NOMO-1 treated with DMSO at 0.1 percent for 48 hours (cell line): Measurements from ENCODE around the gene FGD3.
"Not testable (repeated sequence)": the region's sequence is repeated elsewhere in the genome, so short reads cannot be mapped to it uniquely, and the experiment has no call there.

Experiments
- DNase-seq: peaks from one replicate; lab custom pipeline; 2025; ENCODE audit not compliant: unreplicated experiment; lab: John Stamatoyannopoulos, UW

Gene FGD3

DNA sequence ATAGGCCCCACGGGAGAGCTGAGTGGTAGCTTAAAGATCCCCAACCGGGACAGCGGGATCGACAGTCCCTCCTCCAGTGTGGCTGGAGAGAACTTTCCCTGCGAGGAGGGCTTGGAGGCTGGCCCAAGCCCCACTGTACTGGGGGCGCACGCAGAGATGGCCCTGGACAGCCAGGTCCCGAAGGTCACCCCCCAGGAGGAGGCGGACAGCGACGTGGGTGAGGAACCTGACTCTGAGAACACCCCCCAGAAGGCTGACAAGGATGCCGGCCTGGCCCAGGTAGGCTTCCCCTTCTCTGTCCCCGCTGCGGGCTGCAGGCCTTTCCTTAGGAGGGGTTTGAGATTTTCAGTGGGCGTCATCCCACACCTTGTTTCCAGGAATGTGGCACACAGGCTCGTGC is 29.1 kb downstream of the FGD3 start:
- DNase-seq: no peak

DNA sequence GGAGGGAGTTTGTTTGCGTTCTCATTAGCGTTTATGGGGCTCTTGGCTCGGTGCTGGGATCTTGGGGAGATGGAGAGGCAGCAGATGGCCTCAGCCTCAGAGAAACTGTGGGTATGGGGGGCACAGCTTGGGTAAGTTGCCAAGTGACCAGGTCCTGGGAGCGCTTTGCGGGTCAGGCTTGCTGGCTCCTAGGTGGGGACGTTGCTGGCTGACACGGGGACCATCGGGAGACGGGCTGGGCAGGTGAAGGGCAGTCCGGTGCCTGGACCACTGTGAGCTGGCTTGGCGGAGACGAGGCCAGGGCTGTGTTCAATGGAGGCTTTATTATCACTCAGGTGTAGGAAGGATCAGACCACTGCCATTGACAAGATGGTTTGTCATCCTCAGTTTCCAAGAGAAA is 30.0 kb downstream of the FGD3 start:
- DNase-seq: no peak

DNA sequence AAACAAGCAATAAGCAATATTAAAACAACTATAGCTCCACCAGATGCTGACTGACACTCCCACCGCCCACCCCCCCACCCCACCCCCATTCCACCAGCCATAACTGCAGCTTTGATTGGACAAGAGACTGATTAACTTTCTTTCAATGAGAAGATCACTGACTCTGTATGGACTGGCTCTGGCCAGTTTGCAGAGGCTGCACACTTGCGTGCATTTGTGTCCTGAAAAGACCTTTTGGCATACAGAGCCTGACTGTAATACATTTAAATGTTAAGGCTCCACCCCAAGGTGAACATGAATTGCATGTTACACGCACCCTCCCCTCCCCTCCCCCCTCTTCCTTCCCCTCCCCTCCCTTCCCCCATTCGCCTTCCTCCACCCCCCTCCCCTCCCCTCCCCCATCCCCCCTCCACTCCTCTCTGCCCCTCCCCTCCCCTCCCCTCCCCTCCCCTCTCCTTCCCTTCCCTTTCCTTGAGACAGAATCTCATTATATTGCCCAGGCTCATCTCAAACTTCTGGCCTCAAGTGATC is 31.1 kb downstream of the FGD3 start:
- no peak for DNase-seq

DNA sequence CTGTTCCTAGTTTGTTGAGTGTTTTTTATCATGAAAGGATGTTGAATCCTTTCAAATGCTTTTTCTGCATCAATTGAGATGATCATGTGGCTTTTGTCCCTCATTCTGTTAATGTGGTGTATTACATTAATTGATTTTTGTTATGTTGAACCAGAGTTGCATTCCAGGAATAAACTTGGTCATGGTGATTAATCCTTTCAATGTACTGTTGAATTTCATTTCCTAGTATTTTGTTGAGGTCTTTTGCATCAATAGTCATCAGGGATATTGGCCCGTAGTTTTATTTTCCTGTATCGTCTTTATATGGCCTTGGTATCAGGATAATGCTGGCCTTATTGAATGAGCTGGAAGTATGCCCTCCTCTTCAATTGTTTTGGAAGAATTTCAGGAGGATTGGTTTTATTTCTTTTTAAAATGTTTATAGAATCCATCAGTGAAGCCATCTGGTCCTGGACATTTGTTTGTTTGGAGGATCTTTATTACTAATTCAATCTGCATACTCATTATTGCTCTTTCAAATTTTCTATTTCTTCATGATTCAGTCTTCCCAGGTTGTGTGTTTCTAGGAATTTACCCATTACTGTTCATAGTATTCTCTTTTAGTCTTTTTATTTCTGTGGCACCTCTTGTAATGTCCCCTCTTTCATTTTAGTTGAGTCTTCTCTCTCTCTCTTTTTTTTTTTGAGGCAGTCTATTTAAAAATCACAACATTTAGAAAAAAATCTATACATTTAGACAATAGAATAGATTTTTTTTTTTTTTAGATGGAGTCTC is 32.1 kb downstream of the FGD3 start:
- DNase-seq: no peak

DNA sequence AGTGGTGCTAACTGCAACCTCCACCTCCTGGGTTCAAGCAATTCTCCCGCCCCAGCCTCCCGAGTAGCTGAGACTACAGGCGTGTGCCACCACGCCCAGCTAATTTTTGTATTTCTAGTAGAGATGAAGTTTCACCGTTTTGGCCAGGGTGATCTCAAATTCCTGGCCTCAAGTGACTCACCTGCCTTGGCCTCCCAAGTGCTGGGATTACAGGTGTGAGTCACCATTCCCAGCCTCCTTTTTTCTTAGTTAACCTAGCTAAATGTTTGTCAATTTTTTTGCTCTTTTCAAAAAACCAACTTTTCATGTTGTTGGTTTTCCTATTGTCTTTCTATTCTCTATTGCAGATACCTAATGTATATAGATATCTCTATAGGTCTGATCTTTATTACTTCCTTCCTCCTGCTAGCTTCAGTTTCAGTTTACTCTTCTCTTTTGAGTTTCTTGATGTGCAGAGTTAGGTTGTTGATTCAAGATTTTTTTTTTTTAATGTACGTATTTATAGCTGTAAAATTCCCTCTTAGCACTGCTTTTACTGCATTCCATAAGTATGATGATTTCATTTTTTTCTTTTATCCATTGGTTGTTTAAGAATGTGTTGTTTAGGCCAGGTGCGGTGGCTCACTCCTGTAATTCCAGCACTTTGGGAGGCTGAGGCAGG is 32.9 kb downstream of the FGD3 start:
- peak; percentile 65 for DNase-seq

DNA sequence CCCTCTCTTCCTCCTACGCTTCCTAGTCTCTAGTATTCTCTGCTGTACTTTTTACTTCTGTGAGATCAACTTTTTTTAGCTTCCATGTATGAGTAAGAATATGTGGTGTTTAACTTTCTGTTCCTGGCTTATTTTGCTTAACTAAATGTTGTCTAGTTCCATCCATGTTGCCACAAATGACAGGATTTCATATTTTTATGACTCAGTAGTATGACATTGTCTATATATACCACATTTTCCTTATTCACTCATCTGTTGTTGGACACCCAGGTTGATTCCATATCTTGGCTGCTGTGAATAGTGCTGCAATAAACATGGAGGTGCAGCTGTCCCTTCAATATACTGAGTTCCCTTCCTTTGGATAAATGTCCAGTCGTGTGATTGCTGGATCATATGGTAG is 34.8 kb downstream of the FGD3 start:
- DNase-seq: no peak

DNA sequence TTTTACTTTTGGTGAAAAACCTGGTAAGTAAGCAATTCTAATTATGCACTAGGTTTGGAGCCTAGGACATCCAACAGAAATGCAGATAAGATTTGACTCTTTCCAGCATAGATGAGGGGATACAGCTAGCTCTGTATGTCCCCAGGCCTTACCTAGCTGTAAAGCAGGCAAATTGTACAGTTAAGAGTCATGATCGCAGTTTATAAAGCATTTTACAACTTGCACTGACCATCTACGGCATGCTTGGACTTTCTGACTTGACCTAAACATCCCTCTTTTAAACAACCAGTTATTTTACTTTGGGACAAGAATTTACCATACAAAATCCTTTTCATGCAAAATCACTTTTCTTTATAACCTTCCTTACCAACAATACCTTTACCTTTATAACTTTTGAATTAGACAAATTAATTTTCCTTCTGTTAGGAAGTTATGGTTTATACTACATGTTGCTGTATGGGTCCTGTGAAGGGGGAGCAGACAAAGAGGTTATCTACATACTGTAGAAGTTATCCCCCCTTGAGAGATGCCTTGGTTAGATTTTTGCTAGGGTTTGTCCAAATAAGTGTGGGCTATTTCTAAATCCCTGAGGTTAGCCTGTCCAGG is 36.8 kb downstream of the FGD3 start:
- no peak for DNase-seq

DNA sequence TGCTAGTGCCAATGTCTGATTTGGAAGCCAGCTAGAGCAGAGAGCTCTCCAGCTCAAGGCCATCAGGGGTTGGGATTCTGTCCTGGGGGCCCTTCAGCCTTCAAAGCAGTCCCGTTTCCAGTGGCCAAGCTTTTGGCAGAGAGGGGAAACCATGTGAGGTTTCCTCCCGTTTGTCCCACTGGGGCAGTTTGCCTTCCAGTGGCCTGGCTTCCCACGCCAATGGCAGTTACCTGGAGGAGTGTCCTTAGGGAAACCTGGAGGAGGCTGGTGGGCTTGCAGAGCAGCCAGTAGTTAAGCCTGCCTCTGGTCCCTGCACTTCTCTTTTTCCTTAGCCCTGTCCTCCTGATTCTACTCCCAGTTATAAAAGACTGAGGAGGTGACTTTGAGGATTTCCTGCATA is 37.7 kb downstream of the FGD3 start:
- DNase-seq: no peak

DNA sequence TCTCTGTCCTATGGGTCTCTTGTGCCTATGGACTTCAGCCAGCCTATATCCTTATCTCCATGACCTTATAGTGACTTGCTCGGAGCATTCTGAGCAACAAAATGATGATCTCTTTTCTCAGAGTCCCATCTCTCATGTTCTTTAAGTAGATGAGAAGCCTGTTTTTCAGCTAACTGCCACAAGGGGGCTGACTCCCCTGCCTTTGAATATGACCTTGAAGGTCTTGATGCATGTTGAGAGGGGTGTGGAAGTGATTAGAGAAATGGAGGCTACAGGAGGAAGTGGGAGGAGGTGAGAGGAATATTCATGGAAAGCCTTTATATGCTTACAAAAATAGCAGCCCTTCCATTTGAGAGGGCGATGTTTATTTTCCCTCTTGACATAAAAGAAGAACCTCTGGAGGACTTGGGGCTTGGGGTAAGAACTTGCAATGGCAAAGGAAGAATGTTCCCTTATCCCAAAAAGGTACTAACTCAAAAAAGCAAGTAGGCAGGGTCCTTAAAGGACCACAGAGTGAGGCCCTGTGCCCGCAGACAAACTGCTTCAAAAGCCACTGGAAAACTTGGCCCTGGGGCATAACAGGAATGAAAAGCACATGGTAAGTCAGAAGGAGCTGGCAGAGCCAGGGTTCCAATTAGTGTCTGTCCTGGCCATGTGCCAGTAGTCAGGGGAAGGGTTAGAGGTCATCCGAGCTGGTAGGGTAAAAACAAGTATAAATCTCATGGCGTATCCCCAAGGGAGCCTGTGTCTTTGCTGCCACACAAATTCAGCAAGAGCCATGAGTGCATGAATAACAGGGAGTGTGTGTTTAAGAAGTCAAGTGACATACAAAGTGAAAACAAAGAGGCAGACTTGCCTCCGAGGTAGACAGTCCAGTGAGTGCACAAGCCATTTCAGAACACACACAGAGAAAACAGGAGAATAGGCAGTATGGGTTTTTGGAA is 39.1 kb downstream of the FGD3 start:
- no peak for DNase-seq

DNA sequence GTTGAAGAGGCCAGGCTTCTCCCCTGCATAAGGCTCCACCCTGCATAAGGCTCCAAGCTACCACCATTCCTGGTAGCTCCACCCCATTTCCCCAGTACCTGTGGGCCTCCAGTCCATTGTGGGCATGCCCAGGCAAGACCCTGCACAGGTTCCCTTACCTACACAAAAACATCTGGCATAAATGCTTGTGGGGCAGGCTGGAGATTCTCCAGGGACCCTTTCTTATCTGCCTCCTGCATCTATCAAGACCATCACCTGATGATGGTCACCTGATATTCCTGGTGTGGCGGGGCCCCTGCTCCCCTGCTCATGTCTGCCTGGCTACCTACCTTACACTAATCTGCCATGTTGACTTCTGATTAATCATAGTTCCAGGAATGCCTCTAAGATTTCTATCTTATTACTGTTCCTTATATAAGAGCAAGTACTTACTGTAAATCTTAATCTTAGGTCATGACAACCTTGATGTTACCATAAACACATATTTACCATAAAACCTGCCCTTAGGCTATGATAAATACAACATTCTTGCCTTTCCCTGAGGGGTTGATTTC is 41.0 kb downstream of the FGD3 start:
- no peak for DNase-seq

DNA sequence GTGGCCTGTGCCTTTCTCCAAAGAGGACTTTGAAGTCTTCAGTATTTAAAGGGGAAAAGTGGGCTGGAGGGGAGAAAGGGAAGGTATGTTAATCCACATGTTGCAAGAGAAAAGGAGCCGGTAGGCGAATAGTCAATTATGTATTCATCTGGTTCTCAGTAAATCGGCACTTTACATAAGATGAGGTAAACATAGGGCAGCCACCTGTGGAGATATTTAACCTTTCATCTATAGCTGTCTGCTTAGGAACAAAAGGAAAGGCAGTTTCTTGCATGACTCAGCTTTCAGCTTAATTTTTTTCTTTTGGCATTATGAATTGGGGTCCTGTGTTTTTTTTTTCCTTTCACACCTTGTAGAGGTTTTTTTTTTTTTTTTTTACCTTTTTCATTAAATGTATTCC is 42.2 kb downstream of the FGD3 start:
- DNase-seq: no peak

DNA sequence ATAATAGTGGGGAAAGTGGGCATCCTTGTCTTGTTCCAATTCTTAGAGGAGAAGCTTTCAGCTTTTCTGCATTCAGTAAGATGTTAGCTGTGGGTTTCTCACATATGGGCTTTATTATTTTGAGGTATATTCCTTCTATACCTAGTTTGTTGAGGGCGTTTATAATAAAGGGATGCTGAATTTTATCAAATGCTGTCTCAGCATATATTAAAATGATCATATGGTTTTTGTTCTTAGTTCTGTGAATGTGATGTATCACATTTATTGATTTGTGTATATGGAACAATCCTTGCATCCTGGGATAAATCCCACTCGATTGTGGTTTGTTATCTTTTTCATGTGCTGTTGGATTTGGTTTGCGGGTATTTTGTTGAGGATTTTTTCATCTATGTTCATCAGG is 43.1 kb downstream of the FGD3 start:
- no peak for DNase-seq

DNA sequence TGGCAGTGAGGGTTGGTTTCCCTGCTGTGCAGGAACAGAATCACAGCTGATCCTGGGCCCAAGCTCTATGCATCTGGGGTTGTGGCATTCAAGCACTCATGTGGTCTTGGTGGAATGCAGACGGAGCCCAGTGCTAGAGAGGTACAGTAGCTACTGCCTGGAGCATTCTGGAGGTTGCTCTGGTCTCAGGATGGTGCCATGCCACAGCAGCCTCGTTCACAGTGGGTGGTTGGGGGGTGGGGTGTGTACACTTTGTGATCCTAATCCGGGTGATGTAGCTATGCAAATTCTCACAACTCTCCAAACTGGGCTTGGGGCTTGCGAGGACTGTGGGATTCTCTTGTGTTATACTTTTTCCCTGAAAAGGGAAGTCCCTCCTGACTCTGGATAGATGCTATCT is 45.2 kb downstream of the FGD3 start:
- DNase-seq: no peak

DNA sequence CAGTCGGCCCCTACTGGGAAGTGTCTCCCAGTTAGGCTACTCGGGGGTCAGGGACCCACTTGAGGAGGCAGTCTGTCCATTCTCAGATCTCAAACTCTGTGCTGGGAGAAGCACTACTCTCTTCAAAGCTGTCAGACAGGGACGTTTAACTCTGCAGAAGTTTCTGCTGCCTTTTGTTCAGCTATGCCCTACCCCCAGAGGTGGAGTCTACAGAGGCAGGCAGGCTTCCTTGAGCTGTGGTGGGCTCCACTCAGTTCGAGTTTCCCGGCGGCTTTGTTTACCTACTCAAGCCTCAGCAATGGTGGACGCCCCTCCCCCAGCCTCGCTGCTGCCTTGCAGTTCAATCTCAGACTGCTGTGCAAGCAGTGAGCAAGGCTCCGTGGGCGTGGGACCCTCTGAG is 51.5 kb downstream of the FGD3 start:
- not testable (repeated sequence) for DNase-seq

DNA sequence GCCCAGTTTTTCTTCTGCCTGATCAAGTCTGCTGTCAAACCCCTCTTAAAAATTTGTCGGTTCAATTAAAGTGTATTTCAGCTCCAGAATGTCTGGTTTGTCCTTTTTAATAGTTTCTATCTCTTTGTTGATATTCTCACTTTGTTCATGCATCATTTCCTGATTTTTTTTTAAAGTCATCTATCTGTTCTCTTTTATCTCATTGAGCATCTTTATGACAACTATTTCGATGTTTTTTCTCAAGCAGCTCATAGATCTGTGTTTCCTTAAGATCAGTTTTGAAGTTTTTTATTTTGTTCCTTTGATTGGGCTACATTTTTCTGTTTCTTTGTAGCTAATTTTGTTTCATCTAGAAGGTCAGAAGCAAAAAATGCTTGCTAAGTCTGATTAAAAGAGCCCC is 53.7 kb downstream of the FGD3 start:
- no peak for DNase-seq

DNA sequence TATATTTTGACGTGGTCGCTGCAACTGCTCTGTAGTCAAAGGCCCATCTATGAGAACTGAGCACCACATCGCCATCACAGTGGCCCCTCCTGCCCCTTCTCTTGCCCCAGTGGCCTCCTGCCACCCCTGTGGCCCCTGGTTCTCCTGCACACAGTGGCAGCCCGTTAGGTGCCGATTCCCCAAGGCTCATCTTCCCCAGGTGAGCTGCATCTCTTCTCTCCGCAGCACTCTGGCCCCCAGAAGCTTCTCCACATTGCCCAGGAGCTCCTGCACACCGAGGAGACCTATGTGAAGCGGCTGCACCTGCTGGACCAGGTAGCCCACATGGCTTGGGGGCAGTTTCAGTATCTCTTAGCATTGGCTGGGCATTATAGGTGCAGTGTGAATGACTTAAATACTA is 55.4 kb downstream of the FGD3 start:
- DNase-seq: no peak

DNA sequence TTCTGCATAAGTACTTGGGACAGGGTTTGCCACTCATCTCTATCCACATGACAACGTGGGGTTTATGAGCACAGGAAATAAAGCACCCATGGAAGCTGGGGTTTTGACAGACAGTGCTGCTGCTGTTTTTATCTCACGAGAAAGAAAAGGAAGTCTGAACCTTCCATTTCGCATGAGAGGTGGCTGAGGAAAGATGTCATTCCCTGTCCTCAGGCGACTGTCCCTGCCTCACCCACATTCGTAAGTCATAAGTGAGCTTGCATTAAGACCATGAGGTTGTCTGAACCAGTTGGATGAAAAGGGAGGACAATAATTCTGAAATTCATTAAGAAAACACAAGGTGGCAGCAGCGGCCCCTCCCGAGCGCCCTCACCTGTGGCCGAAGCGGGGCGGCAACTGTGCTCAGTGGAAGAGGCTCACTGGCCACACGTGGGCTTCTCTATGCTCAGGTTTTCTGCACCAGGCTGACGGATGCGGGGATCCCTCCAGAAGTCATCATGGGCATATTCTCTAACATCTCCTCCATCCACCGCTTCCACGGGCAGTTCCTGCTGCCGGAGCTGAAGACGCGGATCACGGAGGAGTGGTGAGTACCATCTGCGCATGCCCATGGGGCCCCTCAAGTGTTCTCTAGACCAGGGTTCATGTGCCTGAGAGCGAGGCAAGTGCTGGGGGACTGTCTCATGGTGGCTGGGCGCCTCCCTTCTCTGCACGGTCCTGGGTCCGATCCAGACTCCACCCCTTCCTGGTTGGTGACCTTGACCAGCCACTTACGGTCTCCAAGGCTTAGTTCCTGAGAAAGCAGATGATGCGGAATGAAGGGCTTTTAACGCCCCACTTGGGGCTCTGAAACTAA is 56.5 kb downstream of the FGD3 start:
- peak; percentile 19 for DNase-seq

DNA sequence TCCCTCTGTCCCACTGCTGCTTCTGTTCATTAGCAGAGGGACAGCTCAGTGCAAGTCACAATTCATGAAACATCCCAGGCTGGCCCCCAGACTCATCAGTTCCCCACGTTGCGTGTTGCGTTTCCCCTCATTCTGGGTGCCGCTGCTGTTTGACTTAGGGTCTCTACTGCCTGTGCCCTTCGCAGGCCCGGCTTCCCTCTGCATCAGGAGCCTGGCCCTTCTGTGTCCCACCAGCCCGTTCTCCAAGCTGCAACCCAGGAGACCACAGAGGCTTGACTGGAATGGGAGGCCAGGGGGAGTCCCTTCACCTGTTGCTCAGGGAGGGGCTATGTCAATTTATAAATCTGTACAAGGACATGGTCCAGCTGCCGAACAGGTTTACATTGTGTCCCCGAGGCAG is 57.2 kb downstream of the FGD3 start:
- no peak for DNase-seq

DNA sequence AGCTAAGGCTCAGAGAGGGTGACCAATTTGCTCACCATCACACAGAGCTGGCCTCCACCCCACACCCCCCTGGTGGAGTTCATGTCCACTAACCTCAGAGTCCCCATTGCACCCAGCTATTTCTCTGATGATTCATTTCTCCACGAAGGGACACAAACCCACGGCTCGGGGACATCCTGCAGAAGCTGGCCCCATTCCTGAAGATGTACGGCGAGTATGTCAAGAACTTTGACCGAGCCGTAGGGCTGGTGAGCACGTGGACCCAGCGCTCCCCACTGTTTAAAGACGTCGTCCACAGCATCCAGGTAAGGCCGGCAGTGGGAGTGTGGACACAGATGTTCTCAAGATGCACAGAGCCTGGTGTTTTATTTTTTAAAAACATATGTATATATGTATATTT is 58.6 kb downstream of the FGD3 start:
- no peak for DNase-seq

DNA sequence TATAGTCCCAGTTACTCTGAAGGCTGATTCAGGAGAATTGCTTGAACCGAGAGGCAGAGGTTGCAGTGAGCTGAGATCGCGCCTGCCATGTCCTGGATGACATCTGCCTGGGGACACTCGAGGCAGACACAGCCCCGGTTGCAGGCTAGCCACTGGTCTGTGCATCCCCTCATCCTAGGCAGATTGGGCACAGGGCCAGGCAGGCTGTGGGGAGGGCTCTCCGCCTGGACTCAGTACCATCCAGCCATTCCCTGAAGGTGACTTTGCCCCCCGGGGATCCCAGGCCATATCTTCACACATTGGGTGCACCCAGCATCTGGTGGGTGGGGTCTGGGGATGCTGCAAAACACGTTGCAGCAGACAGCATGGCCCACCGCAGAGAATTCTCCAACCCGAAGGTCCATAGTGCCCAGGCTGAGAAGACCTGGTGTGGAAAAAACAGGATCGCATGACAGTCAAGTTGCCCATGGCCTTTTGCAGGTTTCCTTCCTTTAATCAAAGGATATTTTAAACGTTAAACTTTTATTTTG is 60.3 kb downstream of the FGD3 start:
- DNase-seq: no peak
